NCI-H2171 (cell line): ENCODE measurements around the gene TPRN.

Experiments used
- DNase-seq: peaks from one replicate; lab custom pipeline; 2025; lab: John Stamatoyannopoulos, UW

TPRN gene

GRCh38 chr9:137172901-137173795 is 27.4 kb downstream of the TPRN start:
- DNase-seq: no peak

- no peak for DNase-seq
Observed at GRCh38 chr9:137171149-137171900, 29.2 kb downstream of the TPRN start.

DNA sequence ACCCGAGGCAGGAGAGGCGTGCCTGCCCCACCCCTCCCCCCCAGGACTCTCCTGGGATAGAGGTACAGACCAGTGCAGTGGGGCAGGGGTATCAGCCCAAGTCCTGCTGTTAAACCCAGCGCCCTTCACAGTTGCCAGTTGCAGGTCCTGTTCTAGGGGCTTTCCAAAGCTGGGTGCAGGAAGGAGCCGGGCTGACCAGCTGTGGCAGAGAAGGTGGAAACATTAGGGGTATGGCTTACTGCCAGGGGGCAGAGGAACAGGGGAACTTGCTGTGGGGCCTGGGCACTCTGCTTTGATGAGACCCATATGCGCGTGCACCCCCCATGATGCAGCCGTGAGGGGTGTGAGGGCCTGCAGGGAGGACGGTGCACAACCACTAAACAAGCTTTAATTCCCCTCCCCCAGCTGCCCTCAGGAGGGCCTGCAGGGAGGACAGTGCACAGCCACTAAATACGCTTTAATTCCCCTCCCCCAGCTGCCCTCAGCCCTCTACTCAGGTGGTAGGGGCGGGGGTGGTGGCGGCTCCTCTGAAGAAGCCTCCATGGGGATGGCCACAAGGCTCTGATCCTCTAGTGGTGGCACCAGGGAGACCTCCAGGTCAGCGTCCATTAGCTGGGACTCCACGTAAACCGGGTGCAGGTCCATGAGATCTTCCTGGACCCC is 29.9 kb downstream of the TPRN start:
- DNase-seq: no peak

- no peak for DNase-seq
Observed at GRCh38 chr9:137169896-137170358, 30.6 kb downstream of the TPRN start, which contains the start of gene LRRC26. Gene LRRC26, minus strand, starts transcription at chr9:137170051. Its CDS starts 108 bp downstream, at chr9:137169943.

GRCh38 chr9:137168904-137169856 is 31.4 kb downstream of the TPRN start:
- DNase-seq: peak; percentile 74

DNA sequence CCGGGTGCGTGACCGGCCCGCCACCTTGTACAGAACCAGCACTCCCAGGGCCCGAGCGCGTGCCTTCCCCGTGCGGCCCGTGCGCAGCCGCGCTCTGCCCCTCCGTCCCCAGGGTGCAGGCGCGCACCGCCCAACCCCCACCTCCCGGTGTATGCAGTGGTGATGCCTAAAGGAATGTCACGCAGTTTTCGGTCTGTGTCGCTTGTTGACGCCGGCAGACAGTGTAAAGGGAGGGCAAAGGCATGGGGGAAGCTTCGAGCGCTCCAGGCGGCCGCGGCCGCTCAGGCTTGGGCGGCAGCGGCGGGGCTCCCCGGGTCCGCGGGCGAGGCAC is 32.0 kb downstream of the TPRN start:
- DNase-seq: peak; percentile 33

- DNase-seq: peak; percentile 33
Observed at GRCh38 chr9:137167747-137168572, 32.6 kb downstream of the TPRN start.

- DNase-seq: no peak
Observed at GRCh38 chr9:137167277-137167746, 33.2 kb downstream of the TPRN start.

- no peak for DNase-seq
Observed at GRCh38 chr9:137166380-137167229, 33.9 kb downstream of the TPRN start.

GRCh38 chr9:137165250-137165836 is 35.2 kb downstream of the TPRN start:
- DNase-seq: no peak

DNA sequence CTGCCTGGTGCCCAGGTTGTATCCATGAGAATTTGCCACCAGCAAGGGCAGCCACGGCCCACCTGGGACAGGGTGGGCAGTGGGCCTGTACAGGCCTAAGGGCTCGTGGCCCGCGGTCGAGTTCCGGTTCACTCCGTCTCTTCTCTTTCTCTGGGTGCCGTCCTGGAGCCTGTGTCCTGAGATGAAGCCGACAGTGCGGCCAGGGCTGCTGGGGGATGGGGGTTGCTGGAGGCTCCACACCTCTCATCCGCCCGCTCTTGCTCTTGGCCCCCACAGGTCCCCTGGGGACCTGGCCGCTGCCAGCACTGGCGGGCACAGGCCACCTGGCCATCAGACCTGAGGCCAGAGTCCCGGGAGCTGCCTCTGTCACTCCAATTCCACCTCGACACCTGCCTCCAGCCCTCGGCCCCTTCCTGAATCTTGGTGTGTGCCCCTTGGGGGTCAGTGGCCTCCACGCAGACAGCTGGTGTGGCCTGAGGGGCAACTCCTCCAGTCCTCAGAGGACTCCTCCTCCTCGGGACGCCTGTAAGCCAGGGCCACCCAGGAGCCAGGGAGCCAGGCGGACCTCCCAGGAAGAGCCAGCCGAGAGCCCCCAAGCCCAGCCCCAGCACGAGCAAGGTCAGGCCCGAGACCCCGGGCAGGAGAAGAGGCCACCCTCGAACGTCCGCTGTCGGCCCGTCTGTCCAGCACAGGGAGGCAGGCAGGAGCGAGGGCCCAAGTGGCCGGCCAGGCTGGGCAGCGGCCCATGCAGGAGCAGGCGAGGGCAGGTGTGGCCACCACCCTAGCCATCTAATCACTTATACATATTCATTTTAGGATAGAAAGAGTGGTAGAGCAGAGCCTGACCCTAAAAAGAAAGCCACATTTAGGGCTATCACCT is 35.9 kb downstream of the TPRN start:
- no peak for DNase-seq

DNA sequence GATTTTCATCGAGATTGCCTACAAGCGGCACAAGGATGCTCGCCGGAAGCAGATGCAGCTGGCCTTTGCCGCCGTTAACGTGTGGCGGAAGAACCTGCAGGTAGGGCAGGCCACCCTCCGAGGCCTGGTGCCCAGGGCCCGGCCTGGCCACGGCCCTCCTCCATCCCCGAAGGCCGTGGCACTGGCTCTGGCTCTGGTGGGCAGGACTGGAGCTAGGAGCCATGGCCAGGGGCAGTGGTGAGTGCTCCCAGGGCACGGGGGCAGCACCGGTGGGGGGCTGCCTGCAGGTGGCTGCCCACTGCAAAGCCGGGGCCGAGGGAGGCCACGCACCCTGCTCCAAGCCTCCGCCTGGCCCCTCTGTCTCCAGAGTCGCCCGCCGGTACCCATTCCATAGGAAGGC is 36.7 kb downstream of the TPRN start:
- no peak for DNase-seq

- no peak for DNase-seq
Observed at GRCh38 chr9:137163365-137163715, 37.2 kb downstream of the TPRN start.

DNA sequence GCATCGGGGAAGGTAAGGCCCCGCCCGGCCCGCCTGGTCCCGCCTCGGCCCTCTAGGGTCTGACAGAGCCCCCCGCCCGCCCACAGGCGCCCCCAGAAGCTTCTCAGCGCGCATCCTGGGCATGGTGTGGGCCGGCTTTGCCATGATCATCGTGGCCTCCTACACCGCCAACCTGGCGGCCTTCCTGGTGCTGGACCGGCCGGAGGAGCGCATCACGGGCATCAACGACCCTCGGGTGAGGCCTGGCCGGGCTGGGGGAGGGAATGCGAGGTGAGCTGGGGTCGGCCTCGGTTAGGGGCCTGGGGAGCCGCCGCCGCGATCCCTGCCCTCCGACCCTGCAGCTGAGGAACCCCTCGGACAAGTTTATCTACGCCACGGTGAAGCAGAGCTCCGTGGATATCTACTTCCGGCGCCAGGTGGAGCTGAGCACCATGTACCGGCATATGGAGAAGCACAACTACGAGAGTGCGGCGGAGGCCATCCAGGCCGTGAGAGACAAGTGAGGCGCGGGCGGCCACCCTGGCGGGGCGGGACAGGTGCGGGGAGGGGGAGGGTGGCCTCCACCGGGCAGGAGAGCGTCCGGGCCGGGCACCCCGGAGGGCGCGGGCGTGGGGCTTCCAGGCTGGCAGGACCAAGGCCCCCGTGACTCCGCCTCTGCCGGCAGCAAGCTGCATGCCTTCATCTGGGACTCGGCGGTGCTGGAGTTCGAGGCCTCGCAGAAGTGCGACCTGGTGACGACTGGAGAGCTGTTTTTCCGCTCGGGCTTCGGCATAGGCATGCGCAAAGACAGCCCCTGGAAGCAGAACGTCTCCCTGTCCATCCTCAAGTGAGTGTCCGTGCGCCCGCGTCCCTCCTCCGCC is 37.8 kb downstream of the TPRN start:
- peak; percentile 63 for DNase-seq

DNA sequence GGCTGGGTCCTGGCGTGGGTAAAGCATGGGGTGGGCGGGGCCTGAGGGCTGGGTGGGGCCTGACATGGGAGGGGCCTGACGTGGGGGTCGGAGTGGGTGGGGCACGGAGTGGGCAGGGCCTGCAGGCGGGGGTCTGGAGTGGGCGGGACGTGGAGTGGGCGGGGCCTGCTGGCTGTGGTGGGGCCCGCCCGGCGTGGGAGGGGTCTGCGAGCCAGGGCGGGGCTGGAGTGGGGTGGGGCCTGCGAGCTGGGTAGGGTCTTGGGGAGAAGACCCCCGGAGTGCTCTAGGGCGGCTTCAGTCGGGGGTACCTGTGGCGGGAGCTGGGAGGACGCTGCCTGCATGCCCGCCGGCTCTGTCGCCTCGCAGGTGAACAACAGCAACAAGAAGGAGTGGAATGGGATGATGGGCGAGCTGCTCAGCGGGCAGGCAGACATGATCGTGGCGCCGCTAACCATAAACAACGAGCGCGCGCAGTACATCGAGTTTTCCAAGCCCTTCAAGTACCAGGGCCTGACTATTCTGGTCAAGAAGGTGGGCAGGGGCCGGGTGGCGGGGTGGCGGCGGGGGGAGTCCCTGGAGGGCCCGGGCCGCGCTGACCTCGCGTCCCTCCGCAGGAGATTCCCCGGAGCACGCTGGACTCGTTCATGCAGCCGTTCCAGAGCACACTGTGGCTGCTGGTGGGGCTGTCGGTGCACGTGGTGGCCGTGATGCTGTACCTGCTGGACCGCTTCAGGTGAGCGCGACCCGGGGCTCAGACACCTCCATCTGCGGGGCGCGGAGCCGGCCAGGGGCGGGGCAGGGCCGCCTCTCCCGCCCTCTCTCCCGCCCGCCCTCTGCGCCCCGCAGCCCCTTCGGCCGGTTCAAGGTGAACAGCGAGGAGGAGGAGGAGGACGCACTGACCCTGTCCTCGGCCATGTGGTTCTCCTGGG is 38.7 kb downstream of the TPRN start:
- DNase-seq: no peak
